HL-60 (cell line): Measurements from ENCODE around the gene PCNX4.

ENCODE experiments used
- CTCF ChIP-seq: IDR thresholded peaks from one replicate; pipeline ENCODE4 v1.5.1; 2011; ENCODE audit warnings: low read length, control low read depth, inconsistent platforms; ENCODE audit not compliant: insufficient read depth
- GABPA ChIP-seq: IDR thresholded peaks from 2 replicates; pipeline ENCODE4 v1.6.1; 2012; ENCODE audit warnings: low read depth
- POLR2AphosphoS5 ChIP-seq: IDR thresholded peaks from 2 replicates; pipeline ENCODE4 v1.6.1; 2012; ENCODE audit warnings: low read depth
- REST ChIP-seq: IDR thresholded peaks from 2 replicates; pipeline ENCODE4 v1.6.1; 2012; ENCODE audit warnings: low read depth; ENCODE audit not compliant: insufficient replicate concordance
- SPI1 ChIP-seq: IDR thresholded peaks from 2 replicates; pipeline ENCODE4 v1.6.1; 2012; ENCODE audit warnings: low read depth, mild to moderate bottlenecking, borderline replicate concordance

GRCh38 chr14:60204843-60205774, 113.4 kb downstream of the PCNX4 start:
- TF ChIP-seq CTCF (no peak), REST (no peak), SPI1 (no peak), POLR2AphosphoS5 (no peak), GABPA (no peak)
